ENCODE results near the gene FAM222B. TPM values are rescaled to one million over a fixed set of nuclear protein-coding genes. Genes with fewer than 3 reads are reported as not detected.

Gene FAM222B
- total and polyA plus RNA-seq, 4 donors, result 2.8 to 5.4 (median 4.1) TPM

DNA sequence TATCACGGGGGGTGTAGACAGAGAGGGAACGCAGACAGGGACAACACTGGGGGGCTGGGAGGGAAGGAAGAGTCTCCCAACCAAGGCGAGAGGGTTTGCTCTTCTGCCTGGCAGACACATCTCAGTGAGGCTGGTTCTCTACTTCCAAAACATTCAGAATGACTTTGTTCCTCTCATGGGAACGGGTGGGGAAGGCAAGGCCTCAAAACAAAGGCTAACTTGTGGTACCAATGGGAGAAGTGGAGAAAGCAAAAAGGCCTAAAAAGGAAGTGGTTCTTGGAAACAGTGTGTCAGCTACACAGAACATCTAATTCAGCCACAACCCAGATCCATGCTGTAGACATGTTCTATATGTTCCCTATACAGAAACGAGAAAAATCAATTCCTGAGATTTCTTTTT lies 47.4 kb upstream of the FAM222B start:
- no peaks in the 10 kb centered on the region for H3K9me3 ChIP-seq (ENCODE audit: control insufficient read depth in 4 of 4, low read length in 3 of 4)
- no peak overlapping the region for H3K9ac ChIP-seq (ENCODE audit: low read depth in 1 of 2, low read length in 2 of 2)
- H3K4me3 ChIP-seq (ENCODE audit: low read depth in 1 of 3, low read length in 3 of 3), result no peak overlapping the region
- H3K27ac ChIP-seq (ENCODE audit: low read depth in 1 of 2, low read length in 2 of 2), result no peak overlapping the region
- no peaks in the 10 kb centered on the region for H3K27me3 ChIP-seq (ENCODE audit: control insufficient read depth in 4 of 4, insufficient read depth in 4 of 4, low read length in 3 of 4)
- peaks cover 4 to 16% (median 11%) of the 10 kb centered on the region in 4 donors for H3K4me1 ChIP-seq (ENCODE audit: control insufficient read depth in 4 of 4, insufficient read depth in 4 of 4, low read length in 3 of 4)
- no peak for DNase-seq (ENCODE audit: low spot score)
- WGBS, result 88% methylated on average over 5 of the region's 5 CpGs
- no peak for TF ChIP-seq FOXA1 (IDR thresholded peaks at IDR 0.05)
- no peak for TF ChIP-seq YY1 (IDR thresholded peaks at IDR 0.05)
- TF ChIP-seq HNF4A (conservative IDR thresholded peaks at IDR 0.05), result no peak
- TF ChIP-seq RXRA (IDR thresholded peaks at IDR 0.05), result no peak
- no peak for TF ChIP-seq GABPA (IDR thresholded peaks at IDR 0.05 in 1 of 2, conservative IDR thresholded peaks at IDR 0.05 in 1 of 2)
- TF ChIP-seq SP1 (IDR thresholded peaks at IDR 0.05), result no peak
- TF ChIP-seq HNF4G (IDR thresholded peaks at IDR 0.05), result no peak
- no peak for TF ChIP-seq RAD21 (IDR thresholded peaks at IDR 0.05)
- no peak for TF ChIP-seq TAF1 (conservative IDR thresholded peaks at IDR 0.05)
- TF ChIP-seq, protein P1, sequence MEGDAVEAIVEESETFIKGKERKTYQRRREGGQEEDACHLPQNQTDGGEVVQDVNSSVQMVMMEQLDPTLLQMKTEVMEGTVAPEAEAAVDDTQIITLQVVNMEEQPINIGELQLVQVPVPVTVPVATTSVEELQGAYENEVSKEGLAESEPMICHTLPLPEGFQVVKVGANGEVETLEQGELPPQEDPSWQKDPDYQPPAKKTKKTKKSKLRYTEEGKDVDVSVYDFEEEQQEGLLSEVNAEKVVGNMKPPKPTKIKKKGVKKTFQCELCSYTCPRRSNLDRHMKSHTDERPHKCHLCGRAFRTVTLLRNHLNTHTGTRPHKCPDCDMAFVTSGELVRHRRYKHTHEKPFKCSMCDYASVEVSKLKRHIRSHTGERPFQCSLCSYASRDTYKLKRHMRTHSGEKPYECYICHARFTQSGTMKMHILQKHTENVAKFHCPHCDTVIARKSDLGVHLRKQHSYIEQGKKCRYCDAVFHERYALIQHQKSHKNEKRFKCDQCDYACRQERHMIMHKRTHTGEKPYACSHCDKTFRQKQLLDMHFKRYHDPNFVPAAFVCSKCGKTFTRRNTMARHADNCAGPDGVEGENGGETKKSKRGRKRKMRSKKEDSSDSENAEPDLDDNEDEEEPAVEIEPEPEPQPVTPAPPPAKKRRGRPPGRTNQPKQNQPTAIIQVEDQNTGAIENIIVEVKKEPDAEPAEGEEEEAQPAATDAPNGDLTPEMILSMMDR (IDR thresholded peaks at IDR 0.05; ENCODE audit: low read depth, low read length, missing input control), result no peak
- H3K36me3 ChIP-seq (ENCODE audit: control insufficient read depth in 4 of 4, insufficient read depth in 3 of 4, low read depth in 1 of 4, low read length in 3 of 4), result peaks cover 0 to 10% (median 6%) of the 10 kb centered on the region in 4 donors

DNA sequence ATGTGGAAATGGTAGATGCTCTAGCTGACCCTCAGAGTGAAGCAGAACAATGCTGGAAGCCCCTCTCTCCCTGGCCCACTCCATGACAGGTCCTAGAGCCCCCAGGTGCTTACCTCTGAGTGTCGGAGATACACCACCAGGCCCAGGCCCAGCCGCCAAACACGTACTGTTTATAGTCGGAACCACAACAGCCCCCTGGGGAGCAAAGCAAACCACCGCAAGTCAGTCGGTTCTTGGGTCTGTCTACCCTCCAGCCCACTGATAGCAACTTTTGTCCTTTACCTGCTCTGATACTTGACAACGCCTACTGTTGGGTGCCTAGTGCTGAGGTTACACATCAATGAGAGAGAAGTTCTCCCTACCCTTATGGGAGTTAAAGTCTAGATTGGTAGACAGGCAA lies 46.2 kb upstream of the FAM222B start:
- Histone ChIP-seq H3K27ac (ENCODE audit: low read depth in 1 of 2, low read length in 2 of 2) (no peak overlapping the region), H3K36me3 (ENCODE audit: control insufficient read depth in 4 of 4, insufficient read depth in 3 of 4, low read depth in 1 of 4, low read length in 3 of 4) (peaks cover 0 to 18% (median 12%) of the 10 kb centered on the region in 4 donors), H3K4me1 (ENCODE audit: control insufficient read depth in 4 of 4, insufficient read depth in 4 of 4, low read length in 3 of 4) (peaks cover 4 to 10% (median 10%) of the 10 kb centered on the region in 4 donors), H3K9me3 (ENCODE audit: control insufficient read depth in 4 of 4, low read length in 3 of 4) (no peaks in the 10 kb centered on the region), H3K27me3 (ENCODE audit: control insufficient read depth in 4 of 4, insufficient read depth in 4 of 4, low read length in 3 of 4) (no peaks in the 10 kb centered on the region), H3K4me3 (ENCODE audit: low read depth in 1 of 3, low read length in 3 of 3) (no peak overlapping the region), H3K9ac (ENCODE audit: low read depth in 1 of 2, low read length in 2 of 2) (no peak overlapping the region)
- 98% methylated on average over 7 of the region's 7 CpGs for WGBS
- no peak for DNase-seq (ENCODE audit: low spot score)
- TF ChIP-seq EGR1 (IDR thresholded peaks at IDR 0.05; ENCODE audit: low read depth in 2 of 2) (no peak), RXRA (IDR thresholded peaks at IDR 0.05) (no peak), HNF4A (conservative IDR thresholded peaks at IDR 0.05) (no peak), SP1 (IDR thresholded peaks at IDR 0.05) (no peak), GABPA (IDR thresholded peaks at IDR 0.05 in 1 of 2, conservative IDR thresholded peaks at IDR 0.05 in 1 of 2) (no peak), FOXA1 (IDR thresholded peaks at IDR 0.05) (no peak), TAF1 (conservative IDR thresholded peaks at IDR 0.05) (no peak), NR2F2 (IDR thresholded peaks at IDR 0.05) (no peak), YY1 (IDR thresholded peaks at IDR 0.05) (no peak), RAD21 (IDR thresholded peaks at IDR 0.05) (no peak), JUND (IDR thresholded peaks at IDR 0.05) (no peak)
- TF ChIP-seq, protein P1 (IDR thresholded peaks at IDR 0.05; ENCODE audit: low read depth, low read length, missing input control), result no peak
- TF ChIP-seq, protein P2, sequence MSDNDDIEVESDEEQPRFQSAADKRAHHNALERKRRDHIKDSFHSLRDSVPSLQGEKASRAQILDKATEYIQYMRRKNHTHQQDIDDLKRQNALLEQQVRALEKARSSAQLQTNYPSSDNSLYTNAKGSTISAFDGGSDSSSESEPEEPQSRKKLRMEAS (IDR thresholded peaks at IDR 0.05), result no peak
- TF ChIP-seq, protein P3, sequence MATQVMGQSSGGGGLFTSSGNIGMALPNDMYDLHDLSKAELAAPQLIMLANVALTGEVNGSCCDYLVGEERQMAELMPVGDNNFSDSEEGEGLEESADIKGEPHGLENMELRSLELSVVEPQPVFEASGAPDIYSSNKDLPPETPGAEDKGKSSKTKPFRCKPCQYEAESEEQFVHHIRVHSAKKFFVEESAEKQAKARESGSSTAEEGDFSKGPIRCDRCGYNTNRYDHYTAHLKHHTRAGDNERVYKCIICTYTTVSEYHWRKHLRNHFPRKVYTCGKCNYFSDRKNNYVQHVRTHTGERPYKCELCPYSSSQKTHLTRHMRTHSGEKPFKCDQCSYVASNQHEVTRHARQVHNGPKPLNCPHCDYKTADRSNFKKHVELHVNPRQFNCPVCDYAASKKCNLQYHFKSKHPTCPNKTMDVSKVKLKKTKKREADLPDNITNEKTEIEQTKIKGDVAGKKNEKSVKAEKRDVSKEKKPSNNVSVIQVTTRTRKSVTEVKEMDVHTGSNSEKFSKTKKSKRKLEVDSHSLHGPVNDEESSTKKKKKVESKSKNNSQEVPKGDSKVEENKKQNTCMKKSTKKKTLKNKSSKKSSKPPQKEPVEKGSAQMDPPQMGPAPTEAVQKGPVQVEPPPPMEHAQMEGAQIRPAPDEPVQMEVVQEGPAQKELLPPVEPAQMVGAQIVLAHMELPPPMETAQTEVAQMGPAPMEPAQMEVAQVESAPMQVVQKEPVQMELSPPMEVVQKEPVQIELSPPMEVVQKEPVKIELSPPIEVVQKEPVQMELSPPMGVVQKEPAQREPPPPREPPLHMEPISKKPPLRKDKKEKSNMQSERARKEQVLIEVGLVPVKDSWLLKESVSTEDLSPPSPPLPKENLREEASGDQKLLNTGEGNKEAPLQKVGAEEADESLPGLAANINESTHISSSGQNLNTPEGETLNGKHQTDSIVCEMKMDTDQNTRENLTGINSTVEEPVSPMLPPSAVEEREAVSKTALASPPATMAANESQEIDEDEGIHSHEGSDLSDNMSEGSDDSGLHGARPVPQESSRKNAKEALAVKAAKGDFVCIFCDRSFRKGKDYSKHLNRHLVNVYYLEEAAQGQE (IDR thresholded peaks at IDR 0.05), result no peak

All from liver (tissue), 9 donors.